SK-N-SH treated with all-trans-retinoic acid at 6 μM for 48 hours (cell line): Measurements from ENCODE around the gene SPATA20.

Experiments used
- ATAC-seq: fragments of 200-7000 bp; cut with Tn5 transposase; 3 replicates; pipeline ENCODE4 v1.9.1; 2020; ENCODE audit warnings: mild to moderate bottlenecking, moderate library complexity
- ARNTL ChIP-seq: fragments of 450-650 bp; formaldehyde crosslinking; IDR thresholded peaks from 2 replicates; pipeline ENCODE4 v1.5.0; 2020; ENCODE audit warnings: low read depth, mild to moderate bottlenecking, moderate library complexity, borderline replicate concordance
- BACH2 ChIP-seq: fragments of 250-450 bp; sonication (Bioruptor Pico); IDR thresholded peaks from 2 replicates; pipeline ENCODE4 v1.9.0; 2021; ENCODE audit warnings: mild to moderate bottlenecking, borderline replicate concordance
- CSDC2 ChIP-seq: fragments of 250-450 bp; sonication (Bioruptor Pico); IDR thresholded peaks from 2 replicates; pipeline ENCODE4 v1.5.0; 2020; ENCODE audit warnings: mild to moderate bottlenecking, moderate library complexity
- ESRRG ChIP-seq: fragments of 250-450 bp; sonication (Bioruptor Pico); IDR thresholded peaks from 2 replicates; pipeline ENCODE4 v1.6.1; 2021; ENCODE audit warnings: mild to moderate bottlenecking
- GLIS3 ChIP-seq: fragments of 250-450 bp; sonication (Bioruptor Pico); IDR thresholded peaks from 2 replicates; pipeline ENCODE4 v1.5.0; 2020; ENCODE audit warnings: mild to moderate bottlenecking, moderate library complexity
- OSR1 ChIP-seq: fragments of 250-450 bp; sonication (Bioruptor Pico); IDR thresholded peaks from 2 replicates; pipeline ENCODE4 v1.8.0; 2022; ENCODE audit warnings: moderate library complexity, mild to moderate bottlenecking, inconsistent platforms
- PPARA ChIP-seq: fragments of 250-450 bp; sonication (Bioruptor Pico); IDR thresholded peaks from 2 replicates; pipeline ENCODE4 v1.5.0; 2020; ENCODE audit warnings: mild to moderate bottlenecking, borderline replicate concordance
- RARB ChIP-seq: fragments of 250-450 bp; sonication (Bioruptor Pico); IDR thresholded peaks from 2 replicates; pipeline ENCODE4 v1.8.0; 2021; ENCODE audit warnings: mild to moderate bottlenecking, moderate library complexity
- SNAI2 ChIP-seq: fragments of 250-450 bp; sonication (Bioruptor Pico); IDR thresholded peaks from 2 replicates; pipeline ENCODE4 v1.5.0; 2020; ENCODE audit warnings: mild to moderate bottlenecking, moderate library complexity
- TCF4 ChIP-seq: fragments of 250-450 bp; sonication (Bioruptor Pico); IDR thresholded peaks from 2 replicates; pipeline ENCODE4 v1.8.0; 2021; ENCODE audit warnings: mild to moderate bottlenecking, moderate library complexity, borderline replicate concordance
- TOX ChIP-seq: fragments of 250-450 bp; sonication (Bioruptor Pico); IDR thresholded peaks from 2 replicates; pipeline ENCODE4 v1.8.0; 2021; ENCODE audit warnings: mild to moderate bottlenecking, moderate library complexity, borderline replicate concordance
- ZC3H10 ChIP-seq: fragments of 250-450 bp; sonication (Bioruptor Pico); IDR thresholded peaks from 2 replicates; pipeline ENCODE4 v1.5.1; 2021; ENCODE audit warnings: mild to moderate bottlenecking, moderate library complexity
- ZFP3 ChIP-seq: fragments of 250-450 bp; sonication (Bioruptor Pico); IDR thresholded peaks from 2 replicates; pipeline ENCODE4 v1.5.0; 2020; ENCODE audit warnings: mild to moderate bottlenecking, moderate library complexity
- ZFP30 ChIP-seq: fragments of 450-650 bp; formaldehyde crosslinking; IDR thresholded peaks from 2 replicates; pipeline ENCODE4 v1.5.0; 2022; ENCODE audit warnings: mild to moderate bottlenecking, moderate library complexity
- ZNF565 ChIP-seq: fragments of 450-650 bp; formaldehyde crosslinking; conservative IDR thresholded peaks from 2 replicates; pipeline ENCODE4 v1.5.0; 2020; ENCODE audit warnings: low read depth, mild to moderate bottlenecking, moderate library complexity
- ZNF70 ChIP-seq: fragments of 450-650 bp; formaldehyde crosslinking; IDR thresholded peaks from 2 replicates; pipeline ENCODE4 v1.5.0; 2020; ENCODE audit warnings: mild to moderate bottlenecking, moderate library complexity
- ZNF8 ChIP-seq: fragments of 450-650 bp; formaldehyde crosslinking; IDR thresholded peaks from 2 replicates; pipeline ENCODE4 v1.5.0; 2020; ENCODE audit warnings: mild to moderate bottlenecking, moderate library complexity
- TF ChIP-seq, protein P1 (sequence below): fragments of 250-450 bp; sonication (Bioruptor Pico); IDR thresholded peaks from 2 replicates; pipeline ENCODE4 v1.8.0; 2020; ENCODE audit warnings: mild to moderate bottlenecking, moderate library complexity, borderline replicate concordance
- TF ChIP-seq, protein P2 (sequence below): fragments of 250-450 bp; sonication (Bioruptor Pico); IDR thresholded peaks from 2 replicates; pipeline ENCODE4 v1.5.1; 2021; ENCODE audit warnings: mild to moderate bottlenecking, moderate library complexity
- TF ChIP-seq, protein P3 (sequence below): fragments of 250-450 bp; sonication (Bioruptor Pico); IDR thresholded peaks from 2 replicates; pipeline ENCODE4 v1.5.0; 2020; ENCODE audit warnings: mild to moderate bottlenecking, moderate library complexity
- TF ChIP-seq, protein P4 (sequence below): fragments of 250-450 bp; sonication (Bioruptor Pico); IDR thresholded peaks from 2 replicates; pipeline ENCODE4 v1.5.1; 2020; ENCODE audit warnings: low read depth, mild to moderate bottlenecking, moderate library complexity

SPATA20 gene

DNA sequence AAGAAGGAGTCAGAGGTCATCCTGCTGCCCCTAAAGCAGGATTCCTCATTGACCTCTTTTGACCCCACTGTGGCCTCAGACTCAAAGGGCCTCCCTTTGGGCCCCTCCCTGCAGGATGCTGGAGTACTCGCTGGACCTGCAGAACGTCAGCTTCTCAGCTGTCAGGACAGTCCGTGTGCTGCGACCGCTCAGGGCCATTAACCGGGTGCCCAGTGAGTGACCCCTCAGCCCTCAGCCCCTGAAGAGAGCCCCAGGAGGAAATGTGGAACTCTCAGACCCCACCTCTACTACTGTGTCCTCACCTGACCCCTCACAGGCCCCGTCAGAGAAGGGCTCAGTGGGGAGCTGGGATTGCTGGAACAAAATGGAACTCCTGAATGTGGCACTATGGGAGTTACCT is 22.6 kb downstream of the SPATA20 start (continued):
- no peak for TF ChIP-seq PPARA
- TF ChIP-seq, protein P1, sequence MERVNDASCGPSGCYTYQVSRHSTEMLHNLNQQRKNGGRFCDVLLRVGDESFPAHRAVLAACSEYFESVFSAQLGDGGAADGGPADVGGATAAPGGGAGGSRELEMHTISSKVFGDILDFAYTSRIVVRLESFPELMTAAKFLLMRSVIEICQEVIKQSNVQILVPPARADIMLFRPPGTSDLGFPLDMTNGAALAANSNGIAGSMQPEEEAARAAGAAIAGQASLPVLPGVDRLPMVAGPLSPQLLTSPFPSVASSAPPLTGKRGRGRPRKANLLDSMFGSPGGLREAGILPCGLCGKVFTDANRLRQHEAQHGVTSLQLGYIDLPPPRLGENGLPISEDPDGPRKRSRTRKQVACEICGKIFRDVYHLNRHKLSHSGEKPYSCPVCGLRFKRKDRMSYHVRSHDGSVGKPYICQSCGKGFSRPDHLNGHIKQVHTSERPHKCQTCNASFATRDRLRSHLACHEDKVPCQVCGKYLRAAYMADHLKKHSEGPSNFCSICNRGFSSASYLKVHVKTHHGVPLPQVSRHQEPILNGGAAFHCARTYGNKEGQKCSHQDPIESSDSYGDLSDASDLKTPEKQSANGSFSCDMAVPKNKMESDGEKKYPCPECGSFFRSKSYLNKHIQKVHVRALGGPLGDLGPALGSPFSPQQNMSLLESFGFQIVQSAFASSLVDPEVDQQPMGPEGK (CRISPR knock-in tag): no peak
- no peak for TF ChIP-seq ZNF70
- no peak for TF ChIP-seq OSR1 (CRISPR knock-in tag)
- no peak for TF ChIP-seq ZC3H10 (CRISPR knock-in tag)
- TF ChIP-seq RARB (CRISPR knock-in tag): no peak
- no peak for TF ChIP-seq ARNTL (CRISPR knock-in tag)
- no peak for TF ChIP-seq ZNF565 (CRISPR knock-in tag)

DNA sequence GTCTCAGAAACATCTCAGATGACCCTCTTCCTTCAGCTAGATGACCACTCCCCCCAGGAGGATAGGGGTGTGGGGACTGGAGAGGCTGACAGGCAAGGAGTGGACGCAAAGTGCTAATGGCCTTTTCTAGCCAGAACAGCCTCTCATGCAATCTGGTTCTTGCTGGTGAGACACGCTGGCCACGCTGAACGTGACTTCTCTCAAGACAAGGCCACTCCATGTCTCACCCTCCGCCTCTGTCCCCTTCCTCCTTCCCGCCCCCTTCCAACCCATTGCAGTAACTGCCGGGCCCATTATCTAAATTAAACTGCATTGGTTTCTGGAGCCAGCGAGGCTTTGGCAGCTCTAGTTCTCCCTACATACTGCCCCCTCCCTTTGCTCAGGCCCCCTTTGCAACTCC is 23.1 kb downstream of the SPATA20 start:
- no peak for ATAC-seq
- TF ChIP-seq, protein P1 (CRISPR knock-in tag): no peak
- no peak for TF ChIP-seq PPARA
- TF ChIP-seq, protein P2, sequence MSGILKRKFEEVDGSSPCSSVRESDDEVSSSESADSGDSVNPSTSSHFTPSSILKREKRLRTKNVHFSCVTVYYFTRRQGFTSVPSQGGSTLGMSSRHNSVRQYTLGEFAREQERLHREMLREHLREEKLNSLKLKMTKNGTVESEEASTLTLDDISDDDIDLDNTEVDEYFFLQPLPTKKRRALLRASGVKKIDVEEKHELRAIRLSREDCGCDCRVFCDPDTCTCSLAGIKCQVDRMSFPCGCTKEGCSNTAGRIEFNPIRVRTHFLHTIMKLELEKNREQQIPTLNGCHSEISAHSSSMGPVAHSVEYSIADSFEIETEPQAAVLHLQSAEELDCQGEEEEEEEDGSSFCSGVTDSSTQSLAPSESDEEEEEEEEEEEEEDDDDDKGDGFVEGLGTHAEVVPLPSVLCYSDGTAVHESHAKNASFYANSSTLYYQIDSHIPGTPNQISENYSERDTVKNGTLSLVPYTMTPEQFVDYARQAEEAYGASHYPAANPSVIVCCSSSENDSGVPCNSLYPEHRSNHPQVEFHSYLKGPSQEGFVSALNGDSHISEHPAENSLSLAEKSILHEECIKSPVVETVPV: no peak
- no peak for TF ChIP-seq CSDC2 (CRISPR knock-in tag)
- no peak for TF ChIP-seq ZNF8 (CRISPR knock-in tag)
- no peak for TF ChIP-seq ARNTL (CRISPR knock-in tag)
- TF ChIP-seq, protein P3, sequence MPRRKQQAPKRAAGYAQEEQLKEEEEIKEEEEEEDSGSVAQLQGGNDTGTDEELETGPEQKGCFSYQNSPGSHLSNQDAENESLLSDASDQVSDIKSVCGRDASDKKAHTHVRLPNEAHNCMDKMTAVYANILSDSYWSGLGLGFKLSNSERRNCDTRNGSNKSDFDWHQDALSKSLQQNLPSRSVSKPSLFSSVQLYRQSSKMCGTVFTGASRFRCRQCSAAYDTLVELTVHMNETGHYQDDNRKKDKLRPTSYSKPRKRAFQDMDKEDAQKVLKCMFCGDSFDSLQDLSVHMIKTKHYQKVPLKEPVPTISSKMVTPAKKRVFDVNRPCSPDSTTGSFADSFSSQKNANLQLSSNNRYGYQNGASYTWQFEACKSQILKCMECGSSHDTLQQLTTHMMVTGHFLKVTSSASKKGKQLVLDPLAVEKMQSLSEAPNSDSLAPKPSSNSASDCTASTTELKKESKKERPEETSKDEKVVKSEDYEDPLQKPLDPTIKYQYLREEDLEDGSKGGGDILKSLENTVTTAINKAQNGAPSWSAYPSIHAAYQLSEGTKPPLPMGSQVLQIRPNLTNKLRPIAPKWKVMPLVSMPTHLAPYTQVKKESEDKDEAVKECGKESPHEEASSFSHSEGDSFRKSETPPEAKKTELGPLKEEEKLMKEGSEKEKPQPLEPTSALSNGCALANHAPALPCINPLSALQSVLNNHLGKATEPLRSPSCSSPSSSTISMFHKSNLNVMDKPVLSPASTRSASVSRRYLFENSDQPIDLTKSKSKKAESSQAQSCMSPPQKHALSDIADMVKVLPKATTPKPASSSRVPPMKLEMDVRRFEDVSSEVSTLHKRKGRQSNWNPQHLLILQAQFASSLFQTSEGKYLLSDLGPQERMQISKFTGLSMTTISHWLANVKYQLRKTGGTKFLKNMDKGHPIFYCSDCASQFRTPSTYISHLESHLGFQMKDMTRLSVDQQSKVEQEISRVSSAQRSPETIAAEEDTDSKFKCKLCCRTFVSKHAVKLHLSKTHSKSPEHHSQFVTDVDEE (CRISPR knock-in tag): no peak
- TF ChIP-seq ESRRG (CRISPR knock-in tag): no peak
- no peak for TF ChIP-seq ZC3H10 (CRISPR knock-in tag)
- no peak for TF ChIP-seq SNAI2
- no peak for TF ChIP-seq OSR1 (CRISPR knock-in tag)
- no peak for TF ChIP-seq ZFP30 (CRISPR knock-in tag)
- no peak for TF ChIP-seq TCF4 (CRISPR knock-in tag)
- TF ChIP-seq, all 23 proteins: peak for 0

DNA sequence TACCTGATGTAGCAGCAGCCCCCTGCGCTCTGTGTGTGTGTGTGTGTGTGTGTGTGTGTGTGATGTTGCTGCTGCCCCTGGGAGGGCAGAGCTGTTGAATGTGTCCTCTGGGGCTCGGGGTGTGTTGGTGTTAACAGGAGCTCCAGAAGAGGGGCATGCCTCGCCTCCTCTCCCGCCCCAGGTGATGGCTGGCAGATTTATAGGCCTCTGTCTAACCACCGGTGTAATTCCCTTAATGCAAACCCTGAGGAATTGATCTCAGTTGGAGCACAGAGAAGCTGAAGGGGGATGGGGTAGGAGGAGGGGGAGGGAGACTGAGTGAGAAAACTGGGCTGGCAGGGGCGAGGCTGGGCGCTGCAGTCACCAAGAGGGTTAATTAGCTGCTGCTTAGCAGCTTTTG is 23.6 kb downstream of the SPATA20 start:
- TF ChIP-seq RARB (CRISPR knock-in tag): no peak
- no peak for TF ChIP-seq ZFP3 (CRISPR knock-in tag)
- no peak for TF ChIP-seq OSR1 (CRISPR knock-in tag)
- TF ChIP-seq ZNF565 (CRISPR knock-in tag): no peak
- no peak for TF ChIP-seq PPARA
- no peak for TF ChIP-seq SNAI2
- no peak for TF ChIP-seq TOX (CRISPR knock-in tag)
- no peak for TF ChIP-seq GLIS3 (CRISPR knock-in tag)
- no peak for ATAC-seq

DNA sequence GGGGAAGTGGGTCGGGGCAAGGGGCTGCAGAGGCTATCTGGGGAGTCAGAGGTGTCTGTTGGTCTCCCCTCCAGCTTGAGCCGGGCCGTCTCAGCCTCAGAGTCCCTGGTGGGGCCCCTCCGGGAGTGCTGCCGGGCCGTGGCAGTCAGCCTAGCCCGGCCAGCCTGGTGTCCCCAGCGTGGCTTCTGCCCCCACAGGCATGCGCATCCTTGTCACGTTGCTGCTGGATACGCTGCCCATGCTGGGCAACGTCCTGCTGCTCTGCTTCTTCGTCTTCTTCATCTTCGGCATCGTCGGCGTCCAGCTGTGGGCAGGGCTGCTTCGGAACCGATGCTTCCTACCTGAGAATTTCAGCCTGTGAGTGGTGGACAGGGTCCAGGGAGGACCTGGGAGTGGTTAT is 24.7 kb downstream of the SPATA20 start:
- ATAC-seq: no peak
- no peak for TF ChIP-seq CSDC2 (CRISPR knock-in tag)
- no peak for TF ChIP-seq ZNF565 (CRISPR knock-in tag)
- TF ChIP-seq, protein P1 (CRISPR knock-in tag): no peak
- no peak for TF ChIP-seq ZFP3 (CRISPR knock-in tag)
- no peak for TF ChIP-seq GLIS3 (CRISPR knock-in tag)
- TF ChIP-seq BACH2 (CRISPR knock-in tag): no peak
- TF ChIP-seq SNAI2: no peak
- TF ChIP-seq, protein P4, sequence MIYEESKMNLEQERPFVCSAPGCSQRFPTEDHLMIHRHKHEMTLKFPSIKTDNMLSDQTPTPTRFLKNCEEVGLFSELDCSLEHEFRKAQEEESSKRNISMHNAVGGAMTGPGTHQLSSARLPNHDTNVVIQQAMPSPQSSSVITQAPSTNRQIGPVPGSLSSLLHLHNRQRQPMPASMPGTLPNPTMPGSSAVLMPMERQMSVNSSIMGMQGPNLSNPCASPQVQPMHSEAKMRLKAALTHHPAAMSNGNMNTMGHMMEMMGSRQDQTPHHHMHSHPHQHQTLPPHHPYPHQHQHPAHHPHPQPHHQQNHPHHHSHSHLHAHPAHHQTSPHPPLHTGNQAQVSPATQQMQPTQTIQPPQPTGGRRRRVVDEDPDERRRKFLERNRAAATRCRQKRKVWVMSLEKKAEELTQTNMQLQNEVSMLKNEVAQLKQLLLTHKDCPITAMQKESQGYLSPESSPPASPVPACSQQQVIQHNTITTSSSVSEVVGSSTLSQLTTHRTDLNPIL (CRISPR knock-in tag): no peak
- no peak for TF ChIP-seq OSR1 (CRISPR knock-in tag)
- TF ChIP-seq, protein P3 (CRISPR knock-in tag): no peak
- TF ChIP-seq RARB (CRISPR knock-in tag): no peak
- no peak for TF ChIP-seq ZNF70
- no peak for TF ChIP-seq ESRRG (CRISPR knock-in tag)
- no peak for TF ChIP-seq TOX (CRISPR knock-in tag)
- TF ChIP-seq ZNF8 (CRISPR knock-in tag): no peak
